Measurements from ENCODE around the gene LANCL2. TPM values are rescaled to one million over a fixed set of nuclear protein-coding genes. Genes with fewer than 3 reads are reported as not detected.

LANCL2 gene
- total and polyA plus RNA-seq, 2 of the 4 experiments (the other 2 are of a cell fraction) = 11.7 to 17.9 TPM

DNA sequence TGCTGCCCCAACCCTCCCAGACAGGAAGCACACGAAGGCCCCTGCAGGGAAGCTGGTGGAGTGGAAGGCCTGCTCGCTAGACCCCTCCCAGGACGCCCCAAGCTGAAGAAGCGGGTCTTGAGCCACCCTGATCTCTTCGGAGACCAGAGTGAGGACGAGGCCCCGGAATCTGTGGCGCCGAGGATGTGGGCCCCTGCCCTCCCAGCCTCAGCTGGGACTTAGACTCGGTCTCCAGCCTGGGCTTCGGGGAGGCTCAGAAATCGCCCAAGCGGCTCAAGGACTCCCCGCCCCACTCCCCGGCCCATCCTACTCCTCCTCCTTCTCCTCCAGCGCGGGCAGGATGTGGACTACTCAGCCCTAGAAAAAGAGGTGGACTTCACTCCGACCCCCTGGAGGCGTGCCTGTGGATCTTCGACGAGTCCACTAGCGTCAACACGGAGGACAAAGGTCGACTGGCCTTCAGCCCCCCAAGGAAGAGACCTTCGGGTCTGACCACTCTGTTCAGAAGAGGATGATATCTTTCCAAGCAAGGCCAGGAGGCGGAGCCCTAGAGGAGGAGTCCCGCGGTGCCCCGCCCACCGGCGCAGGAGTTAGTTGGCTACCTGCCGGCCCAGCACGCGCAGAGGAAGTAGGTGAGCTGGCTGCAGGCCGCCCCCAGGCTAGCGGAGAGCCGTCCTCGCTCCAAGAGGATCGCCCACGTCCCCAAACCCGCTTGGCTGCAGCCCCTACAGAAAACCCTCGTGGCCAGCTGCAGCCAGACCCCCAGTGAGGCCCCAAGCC, 21.9 kb upstream of the LANCL2 start:
- in situ Hi-C loops (cut with MboI; ENCODE audit: low sequenced_read_pairs) (no loop called here), dilution Hi-C loops (cut with HindIII; ENCODE audit: low sequenced_read_pairs, unreplicated experiment) (no loop called here), intact Hi-C loops (cut with micrococcal nuclease) (no loop called here)
- H3K9me1 ChIP-seq (ENCODE audit: insufficient read depth, low read length) = no peaks in the 10 kb centered on the region
- 71% methylated on average over 9 of the region's 42 CpGs; no CpG with 5 or more reads in 1 of the 2 experiments for WGBS, 2 experiments (ENCODE audit: extremely low coverage in 2 of 2, insufficient read length in 1 of 2)
- H2BK20ac ChIP-seq (ENCODE audit: low read depth, low read length) = no peak overlapping the region
- H3K27me3 ChIP-seq (ENCODE audit: control insufficient read depth, insufficient read depth, low read length) = peaks cover 3% of the 10 kb centered on the region
- H4K5ac ChIP-seq (ENCODE audit: low read depth, low read length) = no peak overlapping the region
- H2AK5ac ChIP-seq (ENCODE audit: low read depth, low read length) = no peak overlapping the region
- TF ChIP-seq, protein P1, sequence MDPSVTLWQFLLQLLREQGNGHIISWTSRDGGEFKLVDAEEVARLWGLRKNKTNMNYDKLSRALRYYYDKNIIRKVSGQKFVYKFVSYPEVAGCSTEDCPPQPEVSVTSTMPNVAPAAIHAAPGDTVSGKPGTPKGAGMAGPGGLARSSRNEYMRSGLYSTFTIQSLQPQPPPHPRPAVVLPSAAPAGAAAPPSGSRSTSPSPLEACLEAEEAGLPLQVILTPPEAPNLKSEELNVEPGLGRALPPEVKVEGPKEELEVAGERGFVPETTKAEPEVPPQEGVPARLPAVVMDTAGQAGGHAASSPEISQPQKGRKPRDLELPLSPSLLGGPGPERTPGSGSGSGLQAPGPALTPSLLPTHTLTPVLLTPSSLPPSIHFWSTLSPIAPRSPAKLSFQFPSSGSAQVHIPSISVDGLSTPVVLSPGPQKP (IDR thresholded peaks at IDR 0.05; ENCODE audit: borderline replicate concordance, low read depth, low read length) = no peak
- no peak for TF ChIP-seq MXI1 (IDR thresholded peaks at IDR 0.05; ENCODE audit: borderline replicate concordance, low read depth, low read length)
- no peak for TF ChIP-seq RFX5 (IDR thresholded peaks at IDR 0.05; ENCODE audit: low read depth, low read length)
- no peak for TF ChIP-seq MAFK (IDR thresholded peaks at IDR 0.05; ENCODE audit: low read depth, low read length)
- TF ChIP-seq POLR2A (IDR thresholded peaks at IDR 0.05; ENCODE audit: low read depth, low read length) = no peak
- TF ChIP-seq FOS (IDR thresholded peaks at IDR 0.05; ENCODE audit: low read depth, low read length) = no peak
- no peak for TF ChIP-seq NFE2L2 (IDR thresholded peaks at IDR 0.05; ENCODE audit: low read depth, low read length)
- no peak for TF ChIP-seq CHD1 (IDR thresholded peaks at IDR 0.05; ENCODE audit: low read depth, low read length)
- TF ChIP-seq BHLHE40 (IDR thresholded peaks at IDR 0.05; ENCODE audit: low read depth, low read length) = no peak
- TF ChIP-seq CEBPB (IDR thresholded peaks at IDR 0.05; ENCODE audit: low read depth, low read length) = no peak
- TF ChIP-seq, protein P2, sequence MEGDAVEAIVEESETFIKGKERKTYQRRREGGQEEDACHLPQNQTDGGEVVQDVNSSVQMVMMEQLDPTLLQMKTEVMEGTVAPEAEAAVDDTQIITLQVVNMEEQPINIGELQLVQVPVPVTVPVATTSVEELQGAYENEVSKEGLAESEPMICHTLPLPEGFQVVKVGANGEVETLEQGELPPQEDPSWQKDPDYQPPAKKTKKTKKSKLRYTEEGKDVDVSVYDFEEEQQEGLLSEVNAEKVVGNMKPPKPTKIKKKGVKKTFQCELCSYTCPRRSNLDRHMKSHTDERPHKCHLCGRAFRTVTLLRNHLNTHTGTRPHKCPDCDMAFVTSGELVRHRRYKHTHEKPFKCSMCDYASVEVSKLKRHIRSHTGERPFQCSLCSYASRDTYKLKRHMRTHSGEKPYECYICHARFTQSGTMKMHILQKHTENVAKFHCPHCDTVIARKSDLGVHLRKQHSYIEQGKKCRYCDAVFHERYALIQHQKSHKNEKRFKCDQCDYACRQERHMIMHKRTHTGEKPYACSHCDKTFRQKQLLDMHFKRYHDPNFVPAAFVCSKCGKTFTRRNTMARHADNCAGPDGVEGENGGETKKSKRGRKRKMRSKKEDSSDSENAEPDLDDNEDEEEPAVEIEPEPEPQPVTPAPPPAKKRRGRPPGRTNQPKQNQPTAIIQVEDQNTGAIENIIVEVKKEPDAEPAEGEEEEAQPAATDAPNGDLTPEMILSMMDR (conservative IDR thresholded peaks at IDR 0.05; ENCODE audit: low read depth, low read length) = no peak
- no peak for TF ChIP-seq RCOR1 (IDR thresholded peaks at IDR 0.05; ENCODE audit: insufficient replicate concordance, low read length)
- TF ChIP-seq, protein P3, sequence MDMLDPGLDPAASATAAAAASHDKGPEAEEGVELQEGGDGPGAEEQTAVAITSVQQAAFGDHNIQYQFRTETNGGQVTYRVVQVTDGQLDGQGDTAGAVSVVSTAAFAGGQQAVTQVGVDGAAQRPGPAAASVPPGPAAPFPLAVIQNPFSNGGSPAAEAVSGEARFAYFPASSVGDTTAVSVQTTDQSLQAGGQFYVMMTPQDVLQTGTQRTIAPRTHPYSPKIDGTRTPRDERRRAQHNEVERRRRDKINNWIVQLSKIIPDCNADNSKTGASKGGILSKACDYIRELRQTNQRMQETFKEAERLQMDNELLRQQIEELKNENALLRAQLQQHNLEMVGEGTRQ (IDR thresholded peaks at IDR 0.05; ENCODE audit: low read depth, low read length) = no peak
- no peak for TF ChIP-seq MAZ (IDR thresholded peaks at IDR 0.05; ENCODE audit: borderline replicate concordance, low read depth, low read length)
- H3K56ac ChIP-seq (ENCODE audit: extremely low read depth, insufficient read depth, low read length) = no peak overlapping the region
- no peaks in the 10 kb centered on the region for H3K36me3 ChIP-seq (ENCODE audit: control insufficient read depth, insufficient read depth, low read length)
- no peak overlapping the region for H3K9ac ChIP-seq (ENCODE audit: low read depth, low read length)
- no peak overlapping the region for H3K23ac ChIP-seq (ENCODE audit: low read depth, low read length)
- no peak overlapping the region for H4K91ac ChIP-seq (ENCODE audit: insufficient read depth, low read depth, low read length)
- no peak overlapping the region for H3K4me2 ChIP-seq (ENCODE audit: low read depth, low read length)
- no peak overlapping the region for H3K18ac ChIP-seq (ENCODE audit: low read depth, low read length)
- H3K79me1 ChIP-seq (ENCODE audit: low read depth in 1 of 2, low read length in 2 of 2) = no peaks in the 10 kb centered on the region
- peaks cover 6% of the 10 kb centered on the region for H3K9me3 ChIP-seq (ENCODE audit: control insufficient read depth, insufficient read depth, low read length)
- no peak overlapping the region for H2BK5ac ChIP-seq (ENCODE audit: low read depth, low read length, poor library complexity, severe bottlenecking)
- ChIA-PET POLR2A (ENCODE audit: unreplicated experiment) (no interaction called here), CTCF (no interaction called here)
- no peaks in the 10 kb centered on the region for H4K20me1 ChIP-seq (ENCODE audit: insufficient read depth, low read length)
- no peak overlapping the region for H2BK120ac ChIP-seq (ENCODE audit: low read depth, low read length)
- H3K4me3 ChIP-seq (ENCODE audit: insufficient read depth, low read depth, low read length) = no peak overlapping the region
- no peak overlapping the region for H4K8ac ChIP-seq (ENCODE audit: low read depth in 2 of 2, low read length in 2 of 2)
- no peak overlapping the region for H2AFZ ChIP-seq (replicated peaks; ENCODE audit: low read length, poor library complexity)
- BruUV-seq (replicated peaks) = no TSS peak
- no peak overlapping the region for H3K14ac ChIP-seq (replicated peaks; ENCODE audit: low read depth, low read length)
- H2AK9ac ChIP-seq (replicated peaks; ENCODE audit: low read depth, low read length, poor library complexity) = no peak overlapping the region
- DNase-seq (no peak), ATAC-seq (ENCODE audit: low read depth) (no peak)
- no peaks in the 10 kb centered on the region for H3K4me1 ChIP-seq (ENCODE audit: control insufficient read depth, insufficient read depth, low read length)
- no peak overlapping the region for H3K4ac ChIP-seq (ENCODE audit: low read depth, low read length)
- no peak overlapping the region for H2BK15ac ChIP-seq (ENCODE audit: low read depth, low read length)
- no peak overlapping the region for H3K27ac ChIP-seq (ENCODE audit: insufficient read depth, low read length)

All from IMR-90 (cell line).